ENCODE results near the gene WSCD1.

WSCD1 gene

DNA sequence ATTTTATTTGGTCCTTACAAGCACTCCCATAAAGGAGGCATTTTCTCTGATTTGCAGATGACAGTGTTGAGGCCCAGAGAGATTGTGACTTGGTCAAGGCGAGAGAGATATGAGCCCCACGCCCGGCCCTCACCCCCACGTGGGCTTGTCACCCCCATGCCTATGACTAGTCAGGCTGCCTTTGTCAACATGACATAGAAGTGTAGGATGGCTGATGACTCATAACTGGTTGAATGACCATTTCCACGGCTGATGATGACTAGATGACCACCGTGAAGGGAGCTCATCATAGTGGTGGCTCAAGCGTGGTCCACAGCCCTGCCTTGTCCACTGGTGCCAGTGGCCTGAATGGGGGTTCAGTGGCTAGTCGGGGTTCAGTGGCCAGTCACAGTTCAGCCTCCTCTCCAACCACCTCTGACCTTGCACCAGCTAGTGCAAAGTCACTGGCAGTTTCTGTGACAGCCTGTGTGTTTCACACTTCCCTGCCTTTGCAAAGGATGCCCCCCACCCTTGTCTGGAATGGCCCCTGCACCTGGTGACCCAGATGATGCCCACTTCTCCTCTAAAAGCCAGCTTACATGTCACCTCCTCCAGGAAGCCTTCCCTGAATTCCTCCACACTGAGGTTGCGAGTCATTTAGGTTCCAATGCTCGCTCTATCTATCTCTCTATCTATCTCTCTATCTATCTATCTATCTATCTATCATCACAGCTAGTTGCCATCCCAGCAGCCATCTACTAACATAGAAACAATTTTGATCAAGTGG lies 3.8 kb upstream of the WSCD1 start:
- no peak overlapping the region for H3K4me3 ChIP-seq (ENCODE audit: control insufficient read depth, low read depth, low read length)
- TF ChIP-seq, protein P1, sequence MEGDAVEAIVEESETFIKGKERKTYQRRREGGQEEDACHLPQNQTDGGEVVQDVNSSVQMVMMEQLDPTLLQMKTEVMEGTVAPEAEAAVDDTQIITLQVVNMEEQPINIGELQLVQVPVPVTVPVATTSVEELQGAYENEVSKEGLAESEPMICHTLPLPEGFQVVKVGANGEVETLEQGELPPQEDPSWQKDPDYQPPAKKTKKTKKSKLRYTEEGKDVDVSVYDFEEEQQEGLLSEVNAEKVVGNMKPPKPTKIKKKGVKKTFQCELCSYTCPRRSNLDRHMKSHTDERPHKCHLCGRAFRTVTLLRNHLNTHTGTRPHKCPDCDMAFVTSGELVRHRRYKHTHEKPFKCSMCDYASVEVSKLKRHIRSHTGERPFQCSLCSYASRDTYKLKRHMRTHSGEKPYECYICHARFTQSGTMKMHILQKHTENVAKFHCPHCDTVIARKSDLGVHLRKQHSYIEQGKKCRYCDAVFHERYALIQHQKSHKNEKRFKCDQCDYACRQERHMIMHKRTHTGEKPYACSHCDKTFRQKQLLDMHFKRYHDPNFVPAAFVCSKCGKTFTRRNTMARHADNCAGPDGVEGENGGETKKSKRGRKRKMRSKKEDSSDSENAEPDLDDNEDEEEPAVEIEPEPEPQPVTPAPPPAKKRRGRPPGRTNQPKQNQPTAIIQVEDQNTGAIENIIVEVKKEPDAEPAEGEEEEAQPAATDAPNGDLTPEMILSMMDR (conservative IDR thresholded peaks at IDR 0.05; ENCODE audit: control insufficient read depth, insufficient read depth, low read depth, low read length): no peak
- peak; percentile 4 for DNase-seq (ENCODE audit: low read depth)

DNA sequence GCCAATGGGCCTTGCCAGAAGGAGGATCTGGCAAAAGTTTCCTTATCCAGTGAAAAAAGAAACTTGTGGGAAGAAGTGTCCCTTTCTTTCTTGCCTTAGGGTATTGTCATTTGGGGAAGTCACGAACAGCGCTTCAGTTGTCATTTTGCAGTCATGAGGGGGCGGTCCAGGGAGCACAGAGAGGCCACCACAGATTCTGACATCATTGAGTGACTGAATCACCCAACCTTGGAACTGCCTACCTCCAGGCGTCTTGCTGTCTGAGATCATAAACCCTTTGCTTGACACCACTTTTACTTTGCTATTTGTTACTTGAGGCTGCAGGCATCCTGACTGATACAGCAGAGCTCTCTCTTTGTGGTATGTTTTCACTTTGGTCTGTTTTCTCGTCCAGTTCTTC lies 3.1 kb upstream of the WSCD1 start:
- TF ChIP-seq, protein P1 (conservative IDR thresholded peaks at IDR 0.05; ENCODE audit: control insufficient read depth, insufficient read depth, low read depth, low read length): no peak
- no peak overlapping the region for H3K4me3 ChIP-seq (ENCODE audit: control insufficient read depth, low read depth, low read length)
- DNase-seq (ENCODE audit: low read depth): no peak

DNA sequence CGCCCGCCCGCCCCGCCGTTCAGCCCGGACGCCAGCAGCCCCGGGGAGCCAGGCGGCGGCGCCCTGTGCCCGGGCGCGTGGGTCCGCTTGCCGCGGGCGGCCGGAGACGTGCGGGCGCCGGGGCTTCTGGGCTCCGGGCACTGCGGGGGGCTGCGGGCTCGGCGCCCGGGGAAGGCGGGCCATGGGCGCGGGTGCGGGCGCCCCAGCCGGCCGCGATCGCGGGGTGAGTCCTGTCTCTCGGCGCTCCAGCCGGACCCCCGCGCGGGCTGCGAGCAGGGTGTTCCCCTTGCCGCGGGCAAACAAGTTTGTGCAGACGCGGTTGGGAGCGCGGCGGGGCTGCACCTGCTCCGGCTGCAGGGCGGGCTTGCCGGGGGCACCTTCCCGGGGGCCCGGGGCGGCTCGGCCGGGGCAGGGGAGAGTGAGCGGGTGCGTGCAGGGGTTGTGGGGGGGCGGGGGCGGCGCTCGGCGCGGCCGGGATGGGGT lies 292 bp downstream of the WSCD1 start:
- no peak for DNase-seq (ENCODE audit: low read depth)
- TF ChIP-seq, protein P1 (conservative IDR thresholded peaks at IDR 0.05; ENCODE audit: control insufficient read depth, insufficient read depth, low read depth, low read length): no peak
- no peak overlapping the region for H3K4me3 ChIP-seq (ENCODE audit: control insufficient read depth, low read depth, low read length)

DNA sequence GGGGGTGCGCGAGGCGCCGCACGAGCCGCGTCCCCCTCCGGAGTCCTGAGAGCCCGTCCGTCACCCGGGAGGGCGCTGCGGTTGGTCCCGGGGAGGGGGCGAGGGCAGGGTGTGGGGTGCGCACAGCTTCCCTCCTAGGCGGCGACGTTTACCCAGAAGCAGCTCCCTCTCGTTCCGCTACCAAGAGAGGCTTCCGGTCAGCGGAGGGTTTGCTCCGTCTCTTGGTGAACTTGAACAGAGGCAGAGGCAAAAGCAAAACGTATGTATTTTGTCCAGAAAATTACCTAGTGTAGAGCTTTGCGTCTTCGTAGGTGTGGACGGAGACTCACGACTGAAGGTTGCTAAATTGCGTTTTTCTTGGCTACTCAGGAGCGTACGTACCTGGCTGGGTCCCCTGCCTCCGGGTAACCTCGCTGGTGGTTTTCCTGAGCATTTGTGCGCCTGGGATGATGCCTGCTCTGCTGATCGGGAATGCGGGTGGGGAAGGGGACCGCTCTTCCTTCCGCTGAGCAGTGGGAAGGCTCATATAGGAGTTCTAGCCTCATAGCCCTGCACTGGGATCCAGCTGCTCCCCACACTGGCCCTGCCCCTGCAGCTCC lies 833 bp downstream of the WSCD1 start:
- no peak overlapping the region for H3K4me3 ChIP-seq (ENCODE audit: control insufficient read depth, low read depth, low read length)
- DNase-seq (ENCODE audit: low read depth): no peak
- TF ChIP-seq, protein P1 (conservative IDR thresholded peaks at IDR 0.05; ENCODE audit: control insufficient read depth, insufficient read depth, low read depth, low read length): no peak

DNA sequence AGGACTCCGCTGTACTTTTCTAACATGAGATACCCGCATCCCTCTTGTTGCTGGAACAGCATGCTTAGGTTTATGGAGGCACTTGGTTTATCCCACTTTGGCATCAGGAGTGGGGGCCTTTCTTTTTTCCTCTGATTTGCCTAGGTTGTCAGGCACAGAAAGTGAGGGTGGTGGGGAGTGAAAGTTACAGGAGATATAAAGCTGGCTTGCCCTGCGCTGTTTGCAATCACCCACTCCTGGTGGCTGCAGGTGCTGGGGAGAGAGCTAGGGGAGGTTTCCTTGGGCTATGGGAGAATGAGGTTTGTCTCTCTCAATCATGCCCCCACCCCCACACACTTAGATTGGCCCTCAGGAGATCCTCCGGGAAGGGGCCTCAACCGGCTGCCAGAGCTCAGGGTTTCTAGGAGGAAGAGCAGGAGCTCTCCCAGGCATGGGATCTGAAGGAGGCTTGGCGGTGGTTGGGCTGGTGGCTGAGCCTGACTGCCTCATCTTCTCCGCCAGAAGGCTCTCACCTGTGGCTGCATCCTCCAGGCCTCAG lies 1.4 kb downstream of the WSCD1 start:
- no peak for DNase-seq (ENCODE audit: low read depth)
- no peak overlapping the region for H3K4me3 ChIP-seq (ENCODE audit: control insufficient read depth, low read depth, low read length)

DNA sequence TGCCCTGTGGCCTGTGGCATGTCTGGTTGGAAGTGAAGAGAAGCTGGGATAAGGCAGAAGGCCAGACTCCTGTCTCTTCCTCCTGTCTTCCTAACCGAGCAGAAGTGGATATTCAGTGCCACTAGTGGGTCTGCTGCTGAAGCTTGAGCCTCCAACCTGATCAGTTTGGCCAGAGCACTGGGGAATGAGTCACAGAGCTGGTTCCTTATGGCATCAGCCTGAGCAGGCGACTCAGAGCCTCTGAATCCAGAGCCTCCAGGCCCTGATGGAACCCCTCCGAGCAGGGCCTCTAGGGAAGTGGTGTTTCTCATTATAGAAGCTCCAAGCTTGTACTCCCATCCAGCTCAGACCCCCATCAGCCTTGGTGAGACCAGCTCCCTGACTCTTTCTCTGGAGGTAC lies 2.0 kb downstream of the WSCD1 start:
- peak; percentile 8 for DNase-seq (ENCODE audit: low read depth)
- TF ChIP-seq, protein P1 (conservative IDR thresholded peaks at IDR 0.05; ENCODE audit: control insufficient read depth, insufficient read depth, low read depth, low read length): no peak
- no peak overlapping the region for H3K4me3 ChIP-seq (ENCODE audit: control insufficient read depth, low read depth, low read length)

More for the DNA sequence above, 1.4 kb downstream of the WSCD1 start:
- TF ChIP-seq, protein P1 (conservative IDR thresholded peaks at IDR 0.05; ENCODE audit: control insufficient read depth, insufficient read depth, low read depth, low read length): no peak
